Gastrocnemius medialis (tissue), 4 donors: ENCODE measurements around the gene SEMA4A.

Experiments used
- POLR2A ChIP-seq, 2 donors: fragments of 450-650 bp; IDR thresholded peaks; one replicate each; pipeline ENCODE4 v1.6.1; 2017; ENCODE audit warnings: antibody characterized with exemption in 2 of 2, mild to moderate bottlenecking in 2 of 2, moderate library complexity in 2 of 2
- TF ChIP-seq, protein P1 (sequence below), 5 experiments: fragments of 450-650 bp in 3 of 5; fragments of 200-600 bp in 2 of 5; sonication (generic) in 2 of 5; IDR thresholded peaks in 4 of 5; conservative IDR thresholded peaks in 1 of 5; 1 replicate in 4 of 5; 2 replicates in 1 of 5; pipeline ENCODE4 v1.5.1; 2016 to 2019; ENCODE audit warnings: antibody characterized with exemption in 5 of 5, mild to moderate bottlenecking in 3 of 5, moderate library complexity in 3 of 5

DNA sequence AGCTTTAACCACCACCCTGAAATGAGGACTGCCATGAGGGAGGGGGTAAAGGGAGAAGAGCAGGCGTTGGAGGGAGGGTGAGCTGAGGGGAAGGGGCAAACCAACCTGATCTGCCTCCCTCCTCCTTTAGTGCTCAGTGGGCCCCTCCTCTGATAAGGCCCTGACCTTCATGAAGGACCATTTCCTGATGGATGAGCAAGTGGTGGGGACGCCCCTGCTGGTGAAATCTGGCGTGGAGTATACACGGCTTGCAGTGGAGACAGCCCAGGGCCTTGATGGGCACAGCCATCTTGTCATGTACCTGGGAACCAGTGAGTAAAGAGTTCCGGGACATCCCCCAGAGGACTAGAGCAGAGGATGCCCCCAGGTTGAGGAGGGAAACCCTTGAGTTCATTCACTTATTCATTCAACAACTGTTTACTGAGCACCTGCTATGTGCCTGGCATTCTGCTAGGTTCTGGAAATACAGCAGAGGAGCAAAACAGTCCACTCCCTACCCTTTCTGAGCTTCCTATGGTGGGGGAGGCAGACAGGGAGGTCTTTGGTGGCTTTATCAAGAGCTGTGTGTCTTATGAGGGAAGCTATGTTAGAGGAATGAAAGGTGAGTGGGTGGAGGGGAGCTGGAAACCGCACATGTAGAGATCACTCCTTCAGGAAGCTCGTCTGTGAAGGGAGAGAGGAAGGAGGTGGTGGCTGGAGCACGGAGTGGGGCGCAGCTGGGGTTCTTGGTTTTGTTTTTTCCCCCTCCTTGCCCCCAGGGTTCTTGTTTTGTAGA is 19.5 kb downstream of the SEMA4A start:
- TF ChIP-seq, protein P1, sequence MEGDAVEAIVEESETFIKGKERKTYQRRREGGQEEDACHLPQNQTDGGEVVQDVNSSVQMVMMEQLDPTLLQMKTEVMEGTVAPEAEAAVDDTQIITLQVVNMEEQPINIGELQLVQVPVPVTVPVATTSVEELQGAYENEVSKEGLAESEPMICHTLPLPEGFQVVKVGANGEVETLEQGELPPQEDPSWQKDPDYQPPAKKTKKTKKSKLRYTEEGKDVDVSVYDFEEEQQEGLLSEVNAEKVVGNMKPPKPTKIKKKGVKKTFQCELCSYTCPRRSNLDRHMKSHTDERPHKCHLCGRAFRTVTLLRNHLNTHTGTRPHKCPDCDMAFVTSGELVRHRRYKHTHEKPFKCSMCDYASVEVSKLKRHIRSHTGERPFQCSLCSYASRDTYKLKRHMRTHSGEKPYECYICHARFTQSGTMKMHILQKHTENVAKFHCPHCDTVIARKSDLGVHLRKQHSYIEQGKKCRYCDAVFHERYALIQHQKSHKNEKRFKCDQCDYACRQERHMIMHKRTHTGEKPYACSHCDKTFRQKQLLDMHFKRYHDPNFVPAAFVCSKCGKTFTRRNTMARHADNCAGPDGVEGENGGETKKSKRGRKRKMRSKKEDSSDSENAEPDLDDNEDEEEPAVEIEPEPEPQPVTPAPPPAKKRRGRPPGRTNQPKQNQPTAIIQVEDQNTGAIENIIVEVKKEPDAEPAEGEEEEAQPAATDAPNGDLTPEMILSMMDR (IDR thresholded peaks at IDR 0.05 in 4 of 5, conservative IDR thresholded peaks at IDR 0.05 in 1 of 5) = no peak
- TF ChIP-seq POLR2A (IDR thresholded peaks at IDR 0.05) = no peak
